ENCODE measurements around the gene MORN4. TPM values are rescaled to one million over a fixed set of nuclear protein-coding genes. Genes with fewer than 3 reads are reported as not detected.

MORN4 gene
- total and polyA plus RNA-seq, 2 of the 13 experiments (the other 11 are each of a cell fraction or from before 2014, with no cell fraction given): 3.4 to 9.1 TPM

DNA sequence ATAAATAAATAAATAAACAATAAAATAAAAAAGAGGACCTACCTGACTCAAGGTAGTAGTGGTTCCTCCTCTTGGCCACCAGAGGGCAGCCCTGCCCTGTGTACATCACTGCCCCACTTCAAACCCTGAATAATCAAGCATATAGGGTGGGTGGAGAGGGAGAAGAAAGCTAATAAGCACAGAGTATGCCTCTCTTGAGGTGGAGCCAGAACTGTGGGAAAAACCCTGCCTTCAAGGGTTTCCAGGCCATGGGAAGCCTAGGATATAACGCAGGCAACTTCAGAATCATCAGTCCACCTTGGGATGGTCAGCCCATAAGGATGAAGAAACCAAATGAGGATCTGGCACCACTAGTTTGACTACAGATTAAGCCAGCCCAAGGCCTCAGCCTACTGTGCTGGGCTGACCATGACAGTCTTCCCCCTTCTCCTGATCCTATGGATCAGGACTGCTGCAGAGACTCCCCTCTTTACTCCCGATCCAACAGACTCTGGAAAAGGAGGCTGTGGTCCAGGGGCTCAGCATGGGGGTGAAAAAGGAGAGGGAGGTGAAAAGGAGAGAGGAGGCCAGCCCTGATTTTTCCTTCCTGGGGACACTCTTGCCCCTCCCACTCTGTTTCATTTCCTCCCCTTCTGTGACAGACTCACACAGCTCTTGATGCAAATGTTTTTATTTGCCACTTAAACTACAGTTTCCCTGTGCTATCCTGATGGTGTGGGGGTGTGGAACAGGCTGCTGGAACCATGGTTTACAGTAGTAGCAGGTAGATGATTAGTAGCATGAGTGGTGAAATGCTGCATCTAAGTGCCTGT is 43.7 kb upstream of the MORN4 start:
- H3K4me1 ChIP-seq (ENCODE audit: insufficient read depth, low read length): peaks cover 3% of the 10 kb centered on the region
- intact Hi-C loops (cut with micrococcal nuclease; ENCODE audit: unreplicated experiment) (loop anchor here (1.0 to 2.0 kb wide), 3 partner anchors 24 to 54 kb away; no protein-coding TSS in a partner anchor), in situ Hi-C loops (cut with HindIII; ENCODE audit: extremely low pct_ligation_motif_present, low pct_unique_long_range_greater_than_20kb) (loop anchor here (5.0 kb wide), 1 partner anchor 55 kb away; no protein-coding TSS in a partner anchor)
- H3K27ac ChIP-seq (ENCODE audit: extremely low read length, insufficient read depth, low read length): no peak overlapping the region
- FAIRE-seq (peak; percentile 34), ATAC-seq (peak; percentile 75), DNase-seq (ENCODE audit: low spot score) (peak; percentile 49)
- CTCF ChIA-PET (ENCODE audit: low intra/inter-chr PET ratio, low total read pairs): interaction anchor here (0.9 to 2.8 kb wide), 4 partner anchors 24 to 55 kb away, joined by 3 to 40 read pairs (median 7); no protein-coding TSS in a partner anchor
- H3K4me3 ChIP-seq (replicated peaks in 1 of 3; ENCODE audit: insufficient read depth in 1 of 3, low read depth in 2 of 3, low read length in 3 of 3): no peak overlapping the region
- H3K79me2 ChIP-seq (ENCODE audit: insufficient read depth, low read length): peaks cover 17% of the 10 kb centered on the region
- H4K20me1 ChIP-seq (ENCODE audit: insufficient read depth, low read length): peaks cover 20% of the 10 kb centered on the region
- POLR2A ChIA-PET: interaction anchor here (0.6 to 5.9 kb wide), 5 partner anchors 10 to 93 kb away, joined by 3 to 29 read pairs (median 3); partner anchors contain the start of genes AVPI1 and ZFYVE27
- WGBS (ENCODE audit: low lambda C conversion rate): 80% methylated on average over 2 of the region's 2 CpGs
- no peak overlapping the region for H3K4me2 ChIP-seq (ENCODE audit: low read depth, low read length)
- no TSS peak for BruUV-seq (replicated peaks)
- H3K9me3 ChIP-seq (ENCODE audit: low read length): no peaks in the 10 kb centered on the region
- H3K36me3 ChIP-seq (replicated peaks in 1 of 2; ENCODE audit: control insufficient read depth in 1 of 2, insufficient read depth in 2 of 2, low read length in 2 of 2): peaks cover 24 to 78% of the 10 kb centered on the region in 2 experiments
- no peaks in the 10 kb centered on the region for H3K27me3 ChIP-seq (ENCODE audit: control insufficient read depth in 1 of 2, insufficient read depth in 2 of 2, low read length in 2 of 2)
- no peak overlapping the region for H2AFZ ChIP-seq (ENCODE audit: low read length)
- H3K9ac ChIP-seq (ENCODE audit: insufficient read depth, low read depth, low read length): no peak overlapping the region
- TF ChIP-seq, protein P1, sequence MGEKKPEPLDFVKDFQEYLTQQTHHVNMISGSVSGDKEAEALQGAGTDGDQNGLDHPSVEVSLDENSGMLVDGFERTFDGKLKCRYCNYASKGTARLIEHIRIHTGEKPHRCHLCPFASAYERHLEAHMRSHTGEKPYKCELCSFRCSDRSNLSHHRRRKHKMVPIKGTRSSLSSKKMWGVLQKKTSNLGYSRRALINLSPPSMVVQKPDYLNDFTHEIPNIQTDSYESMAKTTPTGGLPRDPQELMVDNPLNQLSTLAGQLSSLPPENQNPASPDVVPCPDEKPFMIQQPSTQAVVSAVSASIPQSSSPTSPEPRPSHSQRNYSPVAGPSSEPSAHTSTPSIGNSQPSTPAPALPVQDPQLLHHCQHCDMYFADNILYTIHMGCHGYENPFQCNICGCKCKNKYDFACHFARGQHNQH (CRISPR knock-in tag; IDR thresholded peaks at IDR 0.05): peak; percentile 20; the same call in 1 of the 2 replicates
- TF ChIP-seq, protein P2, sequence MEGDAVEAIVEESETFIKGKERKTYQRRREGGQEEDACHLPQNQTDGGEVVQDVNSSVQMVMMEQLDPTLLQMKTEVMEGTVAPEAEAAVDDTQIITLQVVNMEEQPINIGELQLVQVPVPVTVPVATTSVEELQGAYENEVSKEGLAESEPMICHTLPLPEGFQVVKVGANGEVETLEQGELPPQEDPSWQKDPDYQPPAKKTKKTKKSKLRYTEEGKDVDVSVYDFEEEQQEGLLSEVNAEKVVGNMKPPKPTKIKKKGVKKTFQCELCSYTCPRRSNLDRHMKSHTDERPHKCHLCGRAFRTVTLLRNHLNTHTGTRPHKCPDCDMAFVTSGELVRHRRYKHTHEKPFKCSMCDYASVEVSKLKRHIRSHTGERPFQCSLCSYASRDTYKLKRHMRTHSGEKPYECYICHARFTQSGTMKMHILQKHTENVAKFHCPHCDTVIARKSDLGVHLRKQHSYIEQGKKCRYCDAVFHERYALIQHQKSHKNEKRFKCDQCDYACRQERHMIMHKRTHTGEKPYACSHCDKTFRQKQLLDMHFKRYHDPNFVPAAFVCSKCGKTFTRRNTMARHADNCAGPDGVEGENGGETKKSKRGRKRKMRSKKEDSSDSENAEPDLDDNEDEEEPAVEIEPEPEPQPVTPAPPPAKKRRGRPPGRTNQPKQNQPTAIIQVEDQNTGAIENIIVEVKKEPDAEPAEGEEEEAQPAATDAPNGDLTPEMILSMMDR (CRISPR knock-in tag; IDR thresholded peaks at IDR 0.05): peak; percentile 82
- TF ChIP-seq POLR2AphosphoS5 (IDR thresholded peaks at IDR 0.05; ENCODE audit: low read depth, low read length) (peak; percentile 5; the same call in 1 of the 2 replicates), CAMTA2 (CRISPR knock-in tag; IDR thresholded peaks at IDR 0.05; ENCODE audit: borderline replicate concordance) (no peak), STAG1 (CRISPR knock-in tag; IDR thresholded peaks at IDR 0.05) (peak; percentile 79), SPEN (CRISPR knock-in tag; IDR thresholded peaks at IDR 0.05; ENCODE audit: low read depth) (no peak), ZNF430 (CRISPR knock-in tag; IDR thresholded peaks at IDR 0.05) (0 out of 2 replicates have a peak, but pooled peaks have one; percentile 40), RBM22 (optimal IDR thresholded peaks at IDR 0.05; ENCODE audit: low read length) (peak; percentile 96), SOX5 (CRISPR knock-in tag; IDR thresholded peaks at IDR 0.05; ENCODE audit: borderline replicate concordance) (0 out of 2 replicates have a peak, but pooled peaks have one; percentile 9), SALL1 (CRISPR knock-in tag; IDR thresholded peaks at IDR 0.05) (0 out of 2 replicates have a peak, but pooled peaks have one; percentile 17), JARID2 (CRISPR knock-in tag; IDR thresholded peaks at IDR 0.05; ENCODE audit: insufficient replicate concordance) (peak; percentile 46), GATAD2A (CRISPR knock-in tag; IDR thresholded peaks at IDR 0.05) (0 out of 2 replicates have a peak, but pooled peaks have one; percentile 33), ZC3H13 (CRISPR knock-in tag; IDR thresholded peaks at IDR 0.05) (peak; percentile 33; the same call in 1 of the 2 replicates), IRF2 (CRISPR knock-in tag; IDR thresholded peaks at IDR 0.05) (0 out of 2 replicates have a peak, but pooled peaks have one; percentile 32), ZNF331 (CRISPR knock-in tag; IDR thresholded peaks at IDR 0.05) (0 out of 2 replicates have a peak, but pooled peaks have one; percentile 25), KDM2A (CRISPR knock-in tag; IDR thresholded peaks at IDR 0.05; ENCODE audit: borderline replicate concordance, low read depth) (peak; percentile 18; the same call in 1 of the 2 replicates), POLR2A (IDR thresholded peaks at IDR 0.05; ENCODE audit: insufficient read depth in 1 of 2, low read depth in 2 of 2, low read length in 2 of 2) (peak; percentile 22 to 25; a peak in 1 of 4 replicates), TARDBP (CRISPR knock-in tag; IDR thresholded peaks at IDR 0.05) (0 out of 2 replicates have a peak, but pooled peaks have one; percentile 37), ZNF235 (CRISPR knock-in tag; IDR thresholded peaks at IDR 0.05; ENCODE audit: borderline replicate concordance) (no peak)
- TF ChIP-seq, protein P3, sequence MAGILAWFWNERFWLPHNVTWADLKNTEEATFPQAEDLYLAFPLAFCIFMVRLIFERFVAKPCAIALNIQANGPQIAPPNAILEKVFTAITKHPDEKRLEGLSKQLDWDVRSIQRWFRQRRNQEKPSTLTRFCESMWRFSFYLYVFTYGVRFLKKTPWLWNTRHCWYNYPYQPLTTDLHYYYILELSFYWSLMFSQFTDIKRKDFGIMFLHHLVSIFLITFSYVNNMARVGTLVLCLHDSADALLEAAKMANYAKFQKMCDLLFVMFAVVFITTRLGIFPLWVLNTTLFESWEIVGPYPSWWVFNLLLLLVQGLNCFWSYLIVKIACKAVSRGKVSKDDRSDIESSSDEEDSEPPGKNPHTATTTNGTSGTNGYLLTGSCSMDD (CRISPR knock-in tag; IDR thresholded peaks at IDR 0.05): no peak

Data from HepG2 (cell line).